NCI-H1092 (cell line): ENCODE measurements around the gene PLXNA4.

Experiments used
- DNase-seq: peaks from one replicate; lab custom pipeline; 2025; lab: John Stamatoyannopoulos, UW

Gene PLXNA4

DNA sequence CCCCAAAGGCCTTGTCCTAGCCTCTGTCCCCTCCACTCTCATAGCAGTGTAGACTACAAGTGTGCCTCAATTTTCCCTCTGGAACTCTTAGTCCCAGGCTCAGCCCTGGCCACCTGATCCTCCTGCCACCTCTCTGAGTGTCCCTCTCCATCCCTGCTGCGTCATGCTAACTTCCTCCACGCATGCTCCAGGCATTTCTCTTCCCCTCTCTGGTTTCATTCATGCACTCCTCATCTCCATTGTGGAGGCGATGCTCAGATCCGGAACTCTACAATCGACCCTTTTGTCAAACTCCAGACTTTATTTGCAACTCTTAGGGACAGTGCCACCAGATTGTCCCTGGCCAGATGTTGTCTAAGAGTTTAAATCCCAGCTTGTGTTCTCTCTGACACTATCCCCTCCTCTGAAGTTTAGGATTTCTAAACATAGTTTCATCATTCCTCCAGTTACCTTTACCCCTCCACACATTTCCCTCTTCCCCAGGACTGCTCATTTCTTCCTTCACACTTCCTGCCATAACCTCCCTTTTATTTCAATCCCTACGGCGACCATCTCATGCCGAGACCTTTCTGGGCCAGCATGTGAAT lies 492.6 kb downstream of the PLXNA4 start:
- DNase-seq: no peak

DNA sequence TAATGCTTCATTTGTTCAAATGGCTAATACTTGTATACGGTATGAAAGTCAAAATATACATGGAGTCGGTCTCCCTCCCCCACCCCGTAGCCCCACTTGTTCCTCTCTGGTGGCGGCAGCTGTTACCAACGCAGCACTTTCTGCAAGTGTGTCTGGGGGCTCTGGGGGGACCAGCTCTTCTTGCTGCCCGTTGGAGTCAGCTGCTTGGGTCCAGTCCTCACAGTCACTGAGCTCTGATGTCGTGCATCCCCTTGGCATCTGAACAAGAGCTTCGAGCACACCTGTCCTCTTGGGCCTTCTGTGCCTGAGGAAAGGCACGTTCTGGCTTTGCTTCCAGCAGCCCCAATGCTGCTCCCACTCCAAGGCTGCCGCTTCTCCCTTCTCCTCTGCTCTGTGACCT lies 493.1 kb downstream of the PLXNA4 start:
- DNase-seq: no peak

DNA sequence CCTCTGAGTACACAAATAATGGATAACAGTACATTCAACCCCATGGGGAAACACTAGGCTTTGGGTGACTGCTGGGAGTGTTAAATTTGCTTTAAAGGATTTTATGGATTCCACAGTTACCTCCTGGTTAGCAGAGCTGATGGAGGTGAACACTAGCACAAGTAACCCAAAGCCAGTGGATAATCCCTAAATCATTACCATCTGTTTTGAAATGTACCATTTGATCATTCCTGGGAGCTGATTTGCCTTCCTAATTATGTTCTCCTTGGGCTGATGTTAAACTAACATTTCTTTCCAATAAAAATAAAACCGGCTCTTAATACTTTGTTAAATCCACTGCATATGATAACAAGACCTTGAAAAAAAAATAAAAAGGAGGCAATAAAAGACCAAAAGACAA lies 493.9 kb downstream of the PLXNA4 start:
- no peak for DNase-seq

DNA sequence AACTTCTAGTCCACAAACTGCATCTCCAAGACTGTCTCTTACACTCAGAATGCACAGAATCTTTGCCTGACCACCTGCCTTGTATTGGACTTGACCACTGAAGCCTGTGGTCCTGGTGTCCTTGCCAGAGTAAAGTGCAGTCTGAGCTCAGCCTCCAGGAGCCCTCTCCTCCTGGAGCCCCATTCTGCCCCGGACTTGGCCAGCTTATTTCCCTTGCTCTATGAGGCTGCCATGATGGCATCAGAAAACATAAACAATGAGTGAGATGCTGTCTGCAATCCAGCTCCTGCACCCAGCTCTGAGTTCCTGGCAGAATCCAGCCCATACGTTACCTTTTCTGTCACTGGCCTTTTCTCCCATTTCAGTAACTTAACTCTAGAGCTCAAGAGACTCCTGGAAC lies 494.6 kb downstream of the PLXNA4 start:
- no peak for DNase-seq

DNA sequence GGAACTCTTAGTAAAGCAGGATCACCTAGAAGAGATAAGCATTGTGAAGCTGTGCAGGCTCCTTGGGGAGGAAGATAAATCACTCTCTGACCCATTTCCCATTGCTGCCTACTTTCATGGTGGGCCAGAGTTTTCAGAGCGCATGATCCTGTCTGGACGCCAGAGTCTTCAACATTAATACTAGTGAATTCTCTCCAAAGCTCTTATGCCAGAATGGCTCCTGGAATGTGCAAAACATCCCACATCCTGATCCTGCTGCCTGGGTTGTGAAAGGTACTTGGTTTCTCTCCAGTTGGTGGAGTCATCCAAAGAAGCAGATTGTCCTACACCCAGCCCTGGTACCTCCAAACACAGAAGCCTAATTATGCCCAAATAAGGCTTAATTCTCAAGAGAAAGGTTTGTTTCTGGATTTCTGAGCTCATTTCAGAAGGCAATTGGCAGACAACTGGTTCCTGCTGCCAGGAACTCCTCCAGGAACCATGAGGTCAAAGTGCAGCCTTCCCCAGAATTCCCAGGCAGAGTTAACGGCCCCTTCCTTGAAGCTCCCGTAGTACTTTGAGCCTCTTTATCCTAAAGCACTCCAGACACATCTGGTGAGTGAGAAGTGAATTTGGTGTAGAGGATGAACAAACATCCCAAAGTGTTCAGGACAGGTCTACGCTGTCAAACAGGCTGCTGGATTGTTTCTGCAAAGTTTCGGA lies 495.2 kb downstream of the PLXNA4 start:
- no peak for DNase-seq

DNA sequence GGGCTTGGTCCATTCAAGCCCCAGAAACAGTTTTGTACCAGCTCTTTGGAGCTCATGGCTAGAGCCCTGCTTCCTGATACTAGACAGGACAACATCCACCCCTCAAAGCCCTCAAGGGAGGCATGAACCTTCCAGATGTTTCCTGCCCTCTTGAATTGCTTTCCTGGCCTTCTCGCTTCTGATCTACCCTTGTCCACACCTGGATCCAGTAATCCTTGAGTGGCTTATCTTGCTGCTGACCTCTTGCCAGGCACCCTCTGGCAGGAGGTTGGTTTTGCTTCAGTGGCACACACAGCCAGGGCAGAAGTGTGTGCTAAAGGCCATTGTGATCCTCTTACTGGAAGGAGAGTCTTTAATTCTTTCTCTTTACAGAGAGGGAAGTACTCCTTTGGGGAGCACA lies 495.8 kb downstream of the PLXNA4 start:
- DNase-seq: no peak

DNA sequence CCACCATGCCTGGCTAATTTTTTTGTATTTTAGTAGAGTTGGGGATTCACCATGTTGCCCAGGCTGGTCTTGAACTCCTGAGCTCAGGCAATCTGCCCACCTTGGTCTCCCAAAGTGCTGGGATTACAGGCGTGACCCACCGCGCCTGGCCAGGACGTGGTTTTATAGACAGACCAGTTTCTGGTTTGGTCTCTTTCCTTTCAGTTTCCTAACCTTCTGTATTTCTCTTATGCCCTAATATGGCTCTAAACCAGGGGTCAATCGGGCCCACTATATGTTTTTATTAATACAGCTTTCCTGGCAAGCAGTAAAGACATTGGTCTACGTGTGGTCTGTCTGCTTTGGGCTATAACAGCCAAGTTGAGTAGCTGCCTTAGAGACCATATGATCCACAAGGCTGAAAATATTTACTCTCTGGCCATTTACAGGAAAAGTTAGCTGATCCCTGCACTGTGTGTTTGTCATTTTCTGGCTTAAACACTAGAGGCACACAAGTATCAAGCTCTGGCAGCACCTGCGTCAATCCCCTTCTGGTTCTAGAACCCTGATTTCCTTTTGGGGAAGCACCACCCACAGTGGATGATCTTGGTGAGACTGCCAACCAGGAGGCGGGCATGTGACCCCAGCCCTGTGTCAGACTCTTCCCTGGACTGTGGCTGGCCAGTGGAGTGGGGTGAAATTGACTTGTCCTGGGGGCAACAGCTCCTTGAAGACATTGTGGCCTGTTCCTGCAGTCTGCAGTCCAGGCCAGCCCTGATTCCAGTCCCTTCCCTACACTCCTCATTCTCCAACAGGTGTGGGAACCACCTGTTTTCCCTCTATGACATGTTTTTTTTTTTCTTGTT lies 497.2 kb downstream of the PLXNA4 start:
- DNase-seq: no peak

DNA sequence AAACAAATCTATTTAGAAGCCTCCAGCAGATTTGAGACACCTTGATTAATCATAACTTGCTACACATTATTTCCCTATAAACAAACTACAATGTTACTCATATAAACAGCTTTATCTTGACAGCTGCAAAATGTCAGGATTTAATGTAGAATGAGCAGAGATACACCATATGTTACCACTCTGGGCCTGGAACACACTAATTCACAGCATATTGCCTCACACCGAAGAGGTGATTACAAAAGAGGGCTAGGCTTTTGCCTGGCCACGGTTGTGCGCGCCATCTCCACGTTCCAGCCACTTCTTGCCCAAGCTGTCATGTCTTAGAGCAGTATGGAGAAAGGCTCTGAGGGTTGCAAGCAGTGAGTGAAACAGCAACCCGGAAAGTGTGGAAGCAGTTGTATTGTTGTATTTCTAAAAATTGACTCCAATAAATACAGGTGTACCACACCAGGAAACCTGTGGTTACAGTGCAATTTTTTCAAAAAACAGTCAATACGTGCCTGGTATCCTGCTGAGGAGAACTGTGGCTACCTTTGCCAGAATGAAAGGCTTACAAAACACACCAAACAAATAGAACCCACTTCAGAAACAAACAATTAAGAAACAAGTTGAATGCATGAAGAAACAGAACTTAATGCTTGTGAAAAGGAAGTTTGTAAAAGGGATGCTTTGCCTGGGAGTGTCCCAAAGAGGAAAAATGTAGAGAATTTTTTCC lies 498.1 kb downstream of the PLXNA4 start:
- DNase-seq: no peak

DNA sequence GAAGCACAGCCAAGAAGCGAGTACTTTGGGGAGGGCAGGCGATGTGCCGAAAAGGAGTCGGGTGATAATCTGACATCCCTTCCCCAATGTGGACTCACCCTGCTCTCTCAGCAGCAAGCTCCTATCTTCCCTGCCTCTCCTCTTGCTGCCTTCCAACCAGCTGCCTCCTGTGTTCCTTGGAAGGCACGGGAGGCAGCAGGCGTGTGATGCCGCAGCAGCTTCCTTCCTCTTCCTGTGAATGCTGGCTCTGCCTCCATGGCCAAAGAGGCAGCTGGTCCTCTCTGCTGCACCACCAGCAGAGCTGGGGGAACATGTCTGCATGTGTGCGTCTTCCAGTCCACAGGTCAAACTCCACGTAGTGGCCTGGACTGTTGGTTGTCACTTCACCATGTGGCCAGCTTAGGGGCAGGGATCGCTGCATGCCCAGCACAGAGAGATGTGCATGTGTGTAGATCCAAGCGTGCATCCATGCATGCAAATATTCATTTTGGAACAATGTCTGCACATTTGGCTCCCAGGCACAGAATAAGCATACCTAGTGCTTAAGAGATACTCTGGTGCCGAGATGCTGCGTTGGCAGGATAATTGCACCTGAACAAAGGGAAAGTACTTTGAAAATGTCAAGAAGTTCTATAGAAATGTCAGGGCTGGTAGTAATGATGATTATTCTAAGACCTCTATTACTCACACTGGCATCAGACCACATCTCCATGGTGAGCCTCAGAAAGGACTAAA lies 499.8 kb downstream of the PLXNA4 start:
- DNase-seq: no peak

DNA sequence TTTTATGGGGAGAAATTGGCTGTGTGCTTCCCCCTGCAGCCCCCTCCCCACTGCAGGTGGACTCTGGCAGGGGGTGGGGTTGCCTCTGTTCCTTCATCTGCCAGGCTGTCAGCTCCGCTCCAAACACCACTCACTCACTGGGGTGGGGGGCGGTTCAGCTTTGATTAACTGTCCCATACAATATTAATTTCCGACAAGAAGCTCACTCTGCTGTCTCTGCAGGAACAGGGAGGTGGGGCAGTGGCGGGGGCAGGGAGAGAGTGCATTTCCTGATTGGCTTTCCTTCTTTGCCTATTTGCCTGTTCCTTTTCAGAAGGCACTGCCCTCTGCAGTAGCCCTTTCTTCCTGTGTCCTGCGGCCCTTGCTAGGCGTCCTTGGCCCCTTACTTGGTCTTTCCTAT lies 500.8 kb downstream of the PLXNA4 start:
- DNase-seq: no peak

DNA sequence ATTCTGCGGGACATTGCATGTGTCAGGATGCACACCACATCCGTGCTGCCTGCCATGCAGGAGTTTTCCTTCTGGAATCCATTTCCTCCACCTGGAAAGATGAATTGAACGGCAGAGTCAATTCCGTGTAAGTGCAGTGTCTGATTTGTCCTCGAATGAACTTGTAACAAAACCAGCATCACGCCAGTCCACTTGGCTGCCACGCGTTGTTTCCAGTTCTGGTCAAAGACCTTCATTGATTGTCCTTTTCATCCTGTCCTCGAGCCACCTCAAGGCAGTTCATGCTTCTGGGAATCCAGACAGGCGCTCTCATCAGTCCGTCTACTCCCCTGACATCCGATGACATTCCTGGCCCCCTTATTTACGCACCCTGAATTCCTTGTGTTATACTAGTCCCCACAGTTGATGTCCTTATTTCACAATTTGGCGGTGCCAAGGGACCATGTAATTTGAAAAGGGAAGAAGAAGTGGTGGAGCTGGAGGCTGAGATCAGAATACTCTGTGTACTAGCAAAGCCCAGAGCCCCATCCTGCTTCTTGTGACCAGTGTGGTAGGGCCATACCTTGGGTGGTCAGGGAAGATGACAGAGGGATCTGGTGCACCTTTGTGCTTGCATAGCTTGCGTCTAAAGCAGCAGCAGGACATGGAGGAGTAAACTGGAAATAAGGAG lies 502.2 kb downstream of the PLXNA4 start:
- no peak for DNase-seq
